Upper lobe of right lung (tissue), 1 donor: Measurements from ENCODE around the gene BAG2. TPM values are rescaled to one million over a fixed set of nuclear protein-coding genes. Genes with fewer than 3 reads are reported as not detected.

Source experiments
- ATAC-seq: fragments of 200-7000 bp; cut with Tn5 transposase; one replicate; pipeline ENCODE4 v1.9.1; 2020; ENCODE audit warnings: mild to moderate bottlenecking, moderate library complexity
- DNase-seq: peaks from one replicate; pipeline ENCODE4 v3.0.0-alpha.2; 2020
- H3K27ac ChIP-seq: fragments of 200-600 bp; one replicate; pipeline ENCODE4 v1.8.0; 2022
- H3K27me3 ChIP-seq: fragments of 200-600 bp; one replicate; pipeline ENCODE4 v1.8.0; 2022; ENCODE audit warnings: mild to moderate bottlenecking
- H3K36me3 ChIP-seq: fragments of 200-600 bp; one replicate; pipeline ENCODE4 v1.8.0; 2022
- H3K4me1 ChIP-seq: fragments of 200-600 bp; one replicate; pipeline ENCODE4 v1.8.0; 2022
- H3K4me3 ChIP-seq: fragments of 200-600 bp; one replicate; pipeline ENCODE4 v1.8.0; 2022; ENCODE audit warnings: mild to moderate bottlenecking
- H3K9me3 ChIP-seq: fragments of 200-600 bp; one replicate; pipeline ENCODE4 v1.8.0; 2022
- intact Hi-C: fragments of 100-400 bp; cut with DNase I; formaldehyde crosslinking; loops from one replicate; pipeline ENCODE4 v1.11.0; 2022
- total RNA-seq: library from RNA; stranded (reverse); fragmentation: NEBNext Ultra II Directional; extraction: Animal tissue kit (Norgen Biotek cat#: 25700); gene quantifications from one replicate; pipeline ENCODE4 v1.2.1, GENCODE V29; 2021
- TF ChIP-seq, protein P1 (sequence below): fragments of 200-600 bp; IDR thresholded peaks from one replicate; pipeline ENCODE4 v1.8.0; 2022; ENCODE audit warnings: antibody characterized with exemption
- donor health status: DM: no; HTN: yes; CAD: no; lungs with severe emphysema.

The BAG2 gene
- total RNA-seq, 1 donor from 2014 or later = 7.1 TPM

DNA sequence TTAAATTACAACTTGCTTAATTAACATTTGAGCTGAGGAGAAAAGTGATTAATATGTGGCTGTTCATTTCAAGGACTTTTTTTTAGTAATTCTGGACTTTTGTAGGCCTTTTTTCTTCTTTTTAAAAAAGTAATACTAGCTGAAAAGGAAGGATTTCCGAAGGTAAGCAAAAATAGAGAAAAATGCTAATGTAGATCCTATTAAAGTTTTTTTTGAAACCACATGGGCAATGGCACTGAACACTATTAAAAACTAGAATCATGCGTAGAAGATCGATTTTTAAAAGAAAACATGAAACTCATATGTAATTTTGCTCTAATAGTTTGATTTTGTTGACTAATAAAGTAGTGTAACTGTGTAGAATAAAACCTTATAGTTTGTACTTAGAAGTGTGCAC, 2.4 kb downstream of the BAG2 start:
- peak overlapping the region; percentile 83 for H3K27ac ChIP-seq
- no peaks in the 10 kb centered on the region for H3K36me3 ChIP-seq
- intact Hi-C loops = no loop called here
- no peak for ATAC-seq
- TF ChIP-seq, protein P1, sequence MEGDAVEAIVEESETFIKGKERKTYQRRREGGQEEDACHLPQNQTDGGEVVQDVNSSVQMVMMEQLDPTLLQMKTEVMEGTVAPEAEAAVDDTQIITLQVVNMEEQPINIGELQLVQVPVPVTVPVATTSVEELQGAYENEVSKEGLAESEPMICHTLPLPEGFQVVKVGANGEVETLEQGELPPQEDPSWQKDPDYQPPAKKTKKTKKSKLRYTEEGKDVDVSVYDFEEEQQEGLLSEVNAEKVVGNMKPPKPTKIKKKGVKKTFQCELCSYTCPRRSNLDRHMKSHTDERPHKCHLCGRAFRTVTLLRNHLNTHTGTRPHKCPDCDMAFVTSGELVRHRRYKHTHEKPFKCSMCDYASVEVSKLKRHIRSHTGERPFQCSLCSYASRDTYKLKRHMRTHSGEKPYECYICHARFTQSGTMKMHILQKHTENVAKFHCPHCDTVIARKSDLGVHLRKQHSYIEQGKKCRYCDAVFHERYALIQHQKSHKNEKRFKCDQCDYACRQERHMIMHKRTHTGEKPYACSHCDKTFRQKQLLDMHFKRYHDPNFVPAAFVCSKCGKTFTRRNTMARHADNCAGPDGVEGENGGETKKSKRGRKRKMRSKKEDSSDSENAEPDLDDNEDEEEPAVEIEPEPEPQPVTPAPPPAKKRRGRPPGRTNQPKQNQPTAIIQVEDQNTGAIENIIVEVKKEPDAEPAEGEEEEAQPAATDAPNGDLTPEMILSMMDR = no peak
- peaks cover 10% of the 10 kb centered on the region for H3K4me1 ChIP-seq
- no peak for DNase-seq
- H3K4me3 ChIP-seq = peak overlapping the region; percentile 71
- no peaks in the 10 kb centered on the region for H3K27me3 ChIP-seq
- H3K9me3 ChIP-seq = no peaks in the 10 kb centered on the region

GRCh38 chr6:57177545-57178265, 5.6 kb downstream of the BAG2 start:
- H3K27me3 ChIP-seq = no peaks in the 10 kb centered on the region
- no peaks in the 10 kb centered on the region for H3K9me3 ChIP-seq
- peaks cover 1% of the 10 kb centered on the region for H3K36me3 ChIP-seq
- no peak overlapping the region for H3K27ac ChIP-seq
- intact Hi-C loops = no loop called here
- ATAC-seq (peak; percentile 20), DNase-seq (no peak)
- H3K4me3 ChIP-seq = no peak overlapping the region
- TF ChIP-seq, protein P1 = no peak
- peaks cover 10% of the 10 kb centered on the region for H3K4me1 ChIP-seq

- no peaks in the 10 kb centered on the region for H3K27me3 ChIP-seq
- H3K4me1 ChIP-seq = peaks cover 4% of the 10 kb centered on the region
- DNase-seq (no peak), ATAC-seq (no peak)
- TF ChIP-seq, protein P1 = no peak
- H3K36me3 ChIP-seq = peaks cover 26% of the 10 kb centered on the region
- H3K9me3 ChIP-seq = no peaks in the 10 kb centered on the region
- H3K27ac ChIP-seq = peak overlapping the region; percentile 43
- H3K4me3 ChIP-seq = no peak overlapping the region
- intact Hi-C loops = no loop called here
Measured at GRCh38 chr6:57180596-57180995, 8.5 kb downstream of the BAG2 start.

- H3K9me3 ChIP-seq = no peaks in the 10 kb centered on the region
- no peaks in the 10 kb centered on the region for H3K27me3 ChIP-seq
- peaks cover 4% of the 10 kb centered on the region for H3K4me1 ChIP-seq
- ATAC-seq = peak; percentile 76
- TF ChIP-seq, protein P1 = no peak
- peaks cover 26% of the 10 kb centered on the region for H3K36me3 ChIP-seq
- peak overlapping the region; percentile 43 for H3K27ac ChIP-seq
- no peak for DNase-seq
- intact Hi-C loops = no loop called here
- no peak overlapping the region for H3K4me3 ChIP-seq
Measured at GRCh38 chr6:57182017-57182432, 9.9 kb downstream of the BAG2 start.

DNA sequence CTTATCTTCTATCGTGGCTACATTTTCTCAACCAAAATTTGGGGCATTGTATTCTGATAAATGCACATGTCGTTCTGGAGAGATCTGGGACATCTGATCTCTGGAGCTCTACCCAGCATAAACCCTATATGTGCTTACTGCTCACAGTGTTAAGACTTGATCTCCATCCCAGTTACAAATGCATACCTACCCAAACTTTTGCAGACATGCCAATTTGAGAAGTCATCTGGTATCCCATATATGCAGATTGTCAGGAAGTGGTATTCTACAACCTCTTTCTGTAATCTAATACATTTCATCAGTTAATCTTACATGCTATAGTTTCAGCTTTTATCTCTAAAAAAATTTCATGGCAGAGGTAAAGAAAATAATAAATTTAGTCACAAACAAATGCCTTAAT, 11.2 kb downstream of the BAG2 start:
- Histone ChIP-seq H3K9me3 (no peaks in the 10 kb centered on the region), H3K4me3 (no peak overlapping the region), H3K27me3 (no peaks in the 10 kb centered on the region), H3K4me1 (peaks cover 2% of the 10 kb centered on the region), H3K27ac (peak overlapping the region; percentile 24), H3K36me3 (peaks cover 26% of the 10 kb centered on the region)
- intact Hi-C loops = no loop called here
- TF ChIP-seq, protein P1 = no peak
- DNase-seq (no peak), ATAC-seq (no peak)
